NCI-H345 (cell line): ENCODE data around the gene KIAA1586.
"Not testable (repeated sequence)": the region's sequence is repeated elsewhere in the genome, so short reads cannot be mapped to it uniquely, and the experiment has no call there.

Experiments used
- DNase-seq: peaks from one replicate; lab custom pipeline; 2025; lab: John Stamatoyannopoulos, UW

KIAA1586 gene

GRCh38 chr6:57047257-57047585 lies 728 bp downstream of the KIAA1586 start:
- not testable (repeated sequence) for DNase-seq

GRCh38 chr6:57047859-57048258 lies 1.4 kb downstream of the KIAA1586 start:
- not testable (repeated sequence) for DNase-seq

- no peak for DNase-seq
These were observed 2.1 kb downstream of the KIAA1586 start for GRCh38 chr6:57048577-57048976.

- no peak for DNase-seq
These were observed 17.4 kb downstream of the KIAA1586 start for GRCh38 chr6:57063847-57064246.

GRCh38 chr6:57064809-57065208 lies 18.3 kb downstream of the KIAA1586 start:
- DNase-seq: no peak

- DNase-seq: no peak
These were observed 21.6 kb downstream of the KIAA1586 start for GRCh38 chr6:57068061-57068460.

- DNase-seq: no peak
These were observed 22.7 kb downstream of the KIAA1586 start for GRCh38 chr6:57069228-57069627.

GRCh38 chr6:57069920-57070331 lies 23.4 kb downstream of the KIAA1586 start:
- no peak for DNase-seq

GRCh38 chr6:57072108-57072507 lies 25.6 kb downstream of the KIAA1586 start:
- DNase-seq: no peak

GRCh38 chr6:57074383-57074782 lies 27.9 kb downstream of the KIAA1586 start:
- DNase-seq: no peak

- no peak for DNase-seq
These were observed 28.6 kb downstream of the KIAA1586 start for GRCh38 chr6:57075092-57075491.

- no peak for DNase-seq
These were observed 32.2 kb downstream of the KIAA1586 start for GRCh38 chr6:57078531-57079207.

GRCh38 chr6:57085471-57085870 lies 39.0 kb downstream of the KIAA1586 start:
- no peak for DNase-seq

- no peak for DNase-seq
These were observed 40.4 kb downstream of the KIAA1586 start for GRCh38 chr6:57086843-57087242.

- no peak for DNase-seq
These were observed 41.4 kb downstream of the KIAA1586 start for GRCh38 chr6:57087916-57088315.

GRCh38 chr6:57089265-57089664 lies 42.8 kb downstream of the KIAA1586 start:
- DNase-seq: no peak

- peak; percentile 99 for DNase-seq
These were observed 43.4 kb downstream of the KIAA1586 start, which contains the start of gene ZNF451 for GRCh38 chr6:57089687-57090457. Gene ZNF451 (plus strand): TSS chr6:57090188. CDS start chr6:57090254, 66 bp downstream.

GRCh38 chr6:57090458-57091067 lies 44.1 kb downstream of the KIAA1586 start:
- not testable (repeated sequence) for DNase-seq

- not testable (repeated sequence) for DNase-seq
These were observed 44.9 kb downstream of the KIAA1586 start for GRCh38 chr6:57091375-57091774.

- no peak for DNase-seq
These were observed 48.2 kb downstream of the KIAA1586 start for GRCh38 chr6:57094689-57095088.

- DNase-seq: no peak
These were observed 51.1 kb downstream of the KIAA1586 start for GRCh38 chr6:57097596-57097995.

GRCh38 chr6:57102976-57103375 lies 56.5 kb downstream of the KIAA1586 start:
- no peak for DNase-seq

GRCh38 chr6:57104336-57104735 lies 57.8 kb downstream of the KIAA1586 start:
- DNase-seq: no peak
